Fibroblast of villous mesenchyme (primary cell): ENCODE results near the gene NT5DC4. TPM values are rescaled to one million over a fixed set of nuclear protein-coding genes. Genes with fewer than 3 reads are reported as not detected.
"Not testable (repeated sequence)": the region's sequence is repeated elsewhere in the genome, so short reads cannot be mapped to it uniquely, and the experiment has no call there.

ENCODE experiments used
- DNase-seq: peaks from one replicate; pipeline ENCODE4 v3.0.0-alpha.2; 2010; ENCODE audit warnings: low read depth
- H3K4me3 ChIP-seq: 2 replicates; pipeline ENCODE4 v1.5.1; 2011; ENCODE audit warnings: low read depth, mild to moderate bottlenecking, low read length
- total RNA-seq: library from RNA; depleted of rRNA; stranded (reverse); fragments of >200 nt; gene quantifications from 2 replicates; pipeline ENCODE4 v1.2.3, GENCODE V29; 2012
- TF ChIP-seq, protein P1 (sequence below): IDR thresholded peaks from 2 replicates; pipeline ENCODE4 v1.5.1; 2012; ENCODE audit warnings: low read depth, mild to moderate bottlenecking, low read length; ENCODE audit not compliant: insufficient read depth

The NT5DC4 gene
- total RNA-seq, 1 donor, result not detected

- DNase-seq, result no peak
- H3K4me3 ChIP-seq, result no peak overlapping the region
- TF ChIP-seq, protein P1, sequence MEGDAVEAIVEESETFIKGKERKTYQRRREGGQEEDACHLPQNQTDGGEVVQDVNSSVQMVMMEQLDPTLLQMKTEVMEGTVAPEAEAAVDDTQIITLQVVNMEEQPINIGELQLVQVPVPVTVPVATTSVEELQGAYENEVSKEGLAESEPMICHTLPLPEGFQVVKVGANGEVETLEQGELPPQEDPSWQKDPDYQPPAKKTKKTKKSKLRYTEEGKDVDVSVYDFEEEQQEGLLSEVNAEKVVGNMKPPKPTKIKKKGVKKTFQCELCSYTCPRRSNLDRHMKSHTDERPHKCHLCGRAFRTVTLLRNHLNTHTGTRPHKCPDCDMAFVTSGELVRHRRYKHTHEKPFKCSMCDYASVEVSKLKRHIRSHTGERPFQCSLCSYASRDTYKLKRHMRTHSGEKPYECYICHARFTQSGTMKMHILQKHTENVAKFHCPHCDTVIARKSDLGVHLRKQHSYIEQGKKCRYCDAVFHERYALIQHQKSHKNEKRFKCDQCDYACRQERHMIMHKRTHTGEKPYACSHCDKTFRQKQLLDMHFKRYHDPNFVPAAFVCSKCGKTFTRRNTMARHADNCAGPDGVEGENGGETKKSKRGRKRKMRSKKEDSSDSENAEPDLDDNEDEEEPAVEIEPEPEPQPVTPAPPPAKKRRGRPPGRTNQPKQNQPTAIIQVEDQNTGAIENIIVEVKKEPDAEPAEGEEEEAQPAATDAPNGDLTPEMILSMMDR, result no peak
Measured at GRCh38 chr2:112713926-112714325, 6.9 kb upstream of the NT5DC4 start.

GRCh38 chr2:112714331-112714730, 6.5 kb upstream of the NT5DC4 start:
- TF ChIP-seq, protein P1, result no peak
- H3K4me3 ChIP-seq, result no peak overlapping the region
- DNase-seq, result no peak

- no peak overlapping the region for H3K4me3 ChIP-seq
- peak; percentile 51 for DNase-seq
- TF ChIP-seq, protein P1, result no peak
Measured at GRCh38 chr2:112714836-112715631, 5.8 kb upstream of the NT5DC4 start.

DNA sequence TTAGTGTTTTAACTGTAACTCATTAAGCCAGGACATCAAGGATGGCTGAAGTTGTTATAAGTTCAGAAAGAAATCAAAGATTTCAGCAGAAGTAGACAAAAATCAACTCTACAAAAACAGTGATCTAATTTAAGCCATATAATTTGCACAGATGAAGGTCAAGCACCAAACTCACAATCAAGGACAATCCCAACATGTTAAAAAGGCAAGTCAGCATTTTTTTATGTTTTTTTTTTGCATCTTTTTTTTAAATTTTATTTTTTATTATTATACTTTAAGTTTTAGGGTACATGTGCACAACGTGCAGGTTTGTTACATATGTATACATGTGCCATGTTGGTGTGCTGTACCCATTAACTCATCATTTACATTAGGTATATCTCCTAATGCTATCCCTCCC, 4.7 kb upstream of the NT5DC4 start:
- not testable (repeated sequence) for DNase-seq, H3K4me3 ChIP-seq

GRCh38 chr2:112716826-112717352, 3.9 kb upstream of the NT5DC4 start:
- DNase-seq, result not testable (repeated sequence)

DNA sequence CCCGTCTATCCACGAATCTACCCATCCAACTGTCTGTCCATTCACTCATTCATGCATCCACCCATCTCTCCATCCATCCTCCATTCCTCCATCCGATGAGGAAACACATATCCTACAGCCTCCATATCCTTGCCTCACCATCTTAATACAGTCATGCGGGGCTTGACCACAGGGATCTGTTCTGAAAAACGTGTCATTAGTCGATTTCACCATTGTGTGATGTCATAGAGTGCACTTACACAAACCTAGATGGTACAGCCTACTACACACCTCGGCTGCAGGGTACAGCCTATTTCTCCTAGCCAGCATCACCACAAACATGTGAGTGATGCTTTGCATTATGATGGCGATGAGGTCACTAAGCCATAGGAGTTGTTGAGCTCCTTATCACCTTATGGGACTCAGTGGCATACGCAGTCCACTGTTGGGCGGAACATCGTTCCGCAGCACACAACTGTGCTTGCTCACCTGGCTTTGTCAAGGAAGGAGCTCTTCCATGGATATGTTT, 1.9 kb upstream of the NT5DC4 start:
- TF ChIP-seq, protein P1, result no peak
- DNase-seq, result no peak
- H3K4me3 ChIP-seq, result no peak overlapping the region

More at GRCh38 chr2:112716826-112717352, 3.9 kb upstream of the NT5DC4 start:
- H3K4me3 ChIP-seq, result not testable (repeated sequence)

DNA sequence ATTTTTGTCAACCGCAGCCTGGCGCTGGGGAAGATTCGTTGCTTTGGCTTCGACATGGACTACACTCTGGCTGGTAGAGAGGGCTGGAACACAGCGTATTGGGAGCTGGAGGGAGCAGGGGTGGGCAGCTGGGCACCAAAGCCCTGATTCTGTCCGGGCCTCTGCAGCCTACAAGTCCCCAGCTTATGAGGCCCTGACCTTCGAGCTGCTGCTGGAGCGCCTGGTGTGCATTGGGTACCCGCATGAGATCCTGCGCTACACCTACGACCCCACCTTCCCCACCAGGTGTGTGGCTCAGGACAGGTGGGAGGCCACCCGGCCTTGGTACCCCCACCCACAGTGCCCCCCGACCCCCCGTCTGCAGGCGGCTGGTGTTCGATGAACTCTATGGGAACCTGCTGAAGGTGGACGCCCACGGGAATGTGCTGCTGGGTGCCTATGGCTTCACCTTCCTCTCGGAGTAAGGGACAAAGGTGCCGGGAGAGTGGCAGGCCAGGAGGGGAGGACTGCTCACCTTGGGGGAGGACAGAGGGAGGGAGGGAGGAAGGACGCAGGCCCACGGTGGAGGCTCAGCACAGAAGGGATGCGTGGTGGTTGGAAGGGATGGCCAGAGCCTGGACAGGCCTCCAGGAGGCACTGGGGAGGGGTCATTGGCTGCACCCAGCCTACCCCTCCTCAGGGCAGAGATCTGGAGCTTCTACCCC, 1.2 kb downstream of the NT5DC4 start:
- TF ChIP-seq, protein P1, result no peak

More for the DNA sequence above, 1.2 kb downstream of the NT5DC4 start:
- H3K4me3 ChIP-seq, result no peak overlapping the region
- DNase-seq, result no peak
